ENCODE data around the gene NCKAP5.

DNA sequence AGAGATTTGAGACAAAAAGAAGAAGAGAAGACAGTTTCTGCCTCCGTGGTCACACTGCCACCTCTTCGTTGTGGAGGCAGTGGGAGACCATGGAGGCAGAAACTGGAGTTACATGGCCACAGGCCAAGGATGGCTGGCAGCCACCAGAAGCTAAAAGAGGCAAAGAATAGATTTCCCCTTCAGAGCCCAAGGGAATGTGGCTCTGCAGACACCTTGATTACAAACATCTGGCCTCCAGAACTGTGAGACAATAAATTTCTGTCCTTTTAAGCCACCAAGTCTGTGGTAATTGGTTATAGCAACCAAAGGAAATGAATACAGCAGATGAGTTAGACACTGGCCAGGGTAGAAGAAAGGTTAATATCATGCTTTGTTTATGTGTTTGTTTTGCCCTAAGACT is 477.9 kb downstream of the NCKAP5 start:
- TF ChIP-seq SP1 (IDR thresholded peaks at IDR 0.05): no peak
- TF ChIP-seq, protein P1, sequence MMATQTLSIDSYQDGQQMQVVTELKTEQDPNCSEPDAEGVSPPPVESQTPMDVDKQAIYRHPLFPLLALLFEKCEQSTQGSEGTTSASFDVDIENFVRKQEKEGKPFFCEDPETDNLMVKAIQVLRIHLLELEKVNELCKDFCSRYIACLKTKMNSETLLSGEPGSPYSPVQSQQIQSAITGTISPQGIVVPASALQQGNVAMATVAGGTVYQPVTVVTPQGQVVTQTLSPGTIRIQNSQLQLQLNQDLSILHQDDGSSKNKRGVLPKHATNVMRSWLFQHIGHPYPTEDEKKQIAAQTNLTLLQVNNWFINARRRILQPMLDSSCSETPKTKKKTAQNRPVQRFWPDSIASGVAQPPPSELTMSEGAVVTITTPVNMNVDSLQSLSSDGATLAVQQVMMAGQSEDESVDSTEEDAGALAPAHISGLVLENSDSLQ (IDR thresholded peaks at IDR 0.05): no peak
- no peak for TF ChIP-seq L3MBTL2 (conservative IDR thresholded peaks at IDR 0.05)
- no peak for TF ChIP-seq FOXK2 (IDR thresholded peaks at IDR 0.05)
- no peak for TF ChIP-seq TARDBP (IDR thresholded peaks at IDR 0.05)
- TF ChIP-seq CTBP1 (IDR thresholded peaks at IDR 0.05; ENCODE audit: borderline replicate concordance): no peak

Data from HEK293T (cell line).